B cell (primary cell): ENCODE results near the gene SERF1B.
"Not testable (repeated sequence)": the region's sequence is repeated elsewhere in the genome, so short reads cannot be mapped to it uniquely, and the experiment has no call there.

Source experiments
- EZH2 ChIP-seq: IDR thresholded peaks from 2 replicates; pipeline ENCODE4 v1.6.1; 2012; ENCODE audit warnings: borderline replicate concordance, low read depth, mild to moderate bottlenecking, moderate library complexity, low read length; ENCODE audit not compliant: insufficient read depth, poor library complexity, severe bottlenecking
- TF ChIP-seq, protein P1 (sequence below): fragments of 200-600 bp; IDR thresholded peaks from one replicate; pipeline ENCODE4 v1.8.0; 2022; ENCODE audit warnings: antibody characterized with exemption, mild to moderate bottlenecking

GRCh38 chr5:70056289-70056942, 31.4 kb downstream of the SERF1B start:
- TF ChIP-seq, protein P1, sequence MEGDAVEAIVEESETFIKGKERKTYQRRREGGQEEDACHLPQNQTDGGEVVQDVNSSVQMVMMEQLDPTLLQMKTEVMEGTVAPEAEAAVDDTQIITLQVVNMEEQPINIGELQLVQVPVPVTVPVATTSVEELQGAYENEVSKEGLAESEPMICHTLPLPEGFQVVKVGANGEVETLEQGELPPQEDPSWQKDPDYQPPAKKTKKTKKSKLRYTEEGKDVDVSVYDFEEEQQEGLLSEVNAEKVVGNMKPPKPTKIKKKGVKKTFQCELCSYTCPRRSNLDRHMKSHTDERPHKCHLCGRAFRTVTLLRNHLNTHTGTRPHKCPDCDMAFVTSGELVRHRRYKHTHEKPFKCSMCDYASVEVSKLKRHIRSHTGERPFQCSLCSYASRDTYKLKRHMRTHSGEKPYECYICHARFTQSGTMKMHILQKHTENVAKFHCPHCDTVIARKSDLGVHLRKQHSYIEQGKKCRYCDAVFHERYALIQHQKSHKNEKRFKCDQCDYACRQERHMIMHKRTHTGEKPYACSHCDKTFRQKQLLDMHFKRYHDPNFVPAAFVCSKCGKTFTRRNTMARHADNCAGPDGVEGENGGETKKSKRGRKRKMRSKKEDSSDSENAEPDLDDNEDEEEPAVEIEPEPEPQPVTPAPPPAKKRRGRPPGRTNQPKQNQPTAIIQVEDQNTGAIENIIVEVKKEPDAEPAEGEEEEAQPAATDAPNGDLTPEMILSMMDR, result not testable (repeated sequence)
- not testable (repeated sequence) for TF ChIP-seq EZH2
